Measurements from ENCODE around the gene APOB.

Gene APOB

GRCh38 chr2:20982861-20983260, 61.0 kb downstream of the APOB start:
- DNase-seq (ENCODE audit: low read depth) = no peak

GRCh38 chr2:20977520-20978180, 66.2 kb downstream of the APOB start:
- DNase-seq (ENCODE audit: low read depth) = no peak

DNA sequence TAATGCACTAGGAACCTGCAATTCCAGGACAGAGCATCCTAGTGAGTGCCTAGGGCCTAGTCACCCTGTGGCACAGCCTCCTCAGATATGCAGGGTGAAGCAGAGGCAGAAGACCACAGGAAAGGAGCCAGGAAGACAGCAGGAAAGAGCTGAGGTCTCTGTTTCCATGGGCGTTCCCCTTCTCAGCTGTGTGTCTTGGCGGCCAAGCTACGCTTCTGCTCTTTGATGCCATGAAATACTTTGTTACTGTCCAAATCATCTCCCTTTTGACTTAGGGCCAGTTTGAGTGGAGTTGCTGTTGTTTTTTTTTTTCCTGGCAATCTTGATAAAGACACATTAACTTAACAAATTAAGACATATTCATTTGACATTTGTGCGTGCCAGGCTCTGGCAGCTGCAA, 67.3 kb downstream of the APOB start:
- no peak for DNase-seq (ENCODE audit: low read depth)

DNA sequence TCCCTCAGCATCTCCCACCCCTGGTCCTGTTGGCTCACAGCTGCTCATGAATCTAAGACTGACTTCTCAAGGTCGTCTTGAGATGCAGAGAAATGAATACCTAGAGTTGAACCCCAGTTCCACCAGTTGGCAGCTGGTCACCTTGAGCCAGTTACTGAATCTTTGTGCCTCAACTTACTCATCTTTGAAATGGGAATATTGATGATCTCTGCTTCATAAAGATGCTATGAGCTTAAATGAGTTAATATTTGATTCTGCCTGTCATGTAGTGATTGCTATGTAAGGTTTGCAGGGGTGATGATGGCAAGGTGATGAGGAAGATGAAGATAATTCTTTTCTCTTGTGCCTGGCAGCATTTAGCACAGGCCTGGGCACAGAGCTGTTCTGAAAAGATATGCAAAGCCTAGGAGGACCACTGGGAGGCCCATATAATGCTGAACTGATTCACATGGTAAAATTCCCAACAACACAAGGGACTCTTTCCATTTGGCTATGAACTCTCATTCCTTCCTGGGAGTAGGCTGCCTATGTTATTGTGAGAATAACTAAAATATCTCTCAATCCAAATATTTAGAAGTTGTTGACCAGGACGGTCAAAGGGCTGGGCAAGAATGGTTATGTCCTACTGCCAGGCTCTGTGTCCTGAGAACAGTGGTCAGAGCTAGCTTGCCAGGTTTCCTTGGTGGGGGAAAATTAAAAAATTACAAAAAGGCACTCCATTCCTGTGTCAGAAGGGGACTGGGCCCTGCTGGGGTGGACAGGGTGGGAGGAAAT, 70.9 kb downstream of the APOB start:
- no peak for DNase-seq (ENCODE audit: low read depth)

DNA sequence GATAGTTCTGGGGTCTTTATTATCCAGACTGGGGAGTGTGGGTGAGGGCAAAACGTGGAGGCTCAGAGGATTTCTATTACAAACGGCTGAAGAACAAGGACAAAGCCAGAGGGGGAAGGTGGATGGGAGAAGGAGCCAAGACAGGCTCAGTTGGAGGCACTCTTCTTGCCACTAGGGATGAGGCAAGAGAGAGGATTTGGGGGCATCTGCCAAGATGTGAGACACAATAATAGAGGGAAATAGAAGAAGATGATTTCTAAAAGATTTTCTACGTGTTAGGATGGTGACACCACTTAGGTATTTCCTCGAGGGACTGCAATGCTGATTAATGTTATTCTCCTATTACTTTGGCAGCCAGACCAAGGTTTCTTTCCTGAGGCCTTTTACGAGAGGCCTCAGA, 71.8 kb downstream of the APOB start:
- DNase-seq (ENCODE audit: low read depth) = no peak

DNA sequence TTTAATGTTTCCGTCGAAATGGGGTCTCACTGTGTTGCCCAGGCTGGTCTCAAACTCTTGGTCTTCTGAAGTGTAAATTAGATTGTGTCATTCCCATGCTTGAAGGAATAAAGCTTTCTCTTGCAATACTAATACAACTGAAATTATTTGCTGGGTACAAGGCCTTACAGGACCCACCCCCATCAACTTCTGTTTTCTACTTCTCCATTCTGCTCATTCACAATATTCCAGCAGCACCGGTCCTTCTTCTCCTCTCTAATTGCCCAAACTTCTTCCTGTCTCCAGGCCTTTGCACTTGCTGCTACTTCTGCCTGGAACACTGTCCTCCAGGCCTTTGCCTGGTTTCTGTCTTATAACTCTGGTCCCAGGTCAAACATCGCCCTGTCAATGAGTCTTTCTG, 73.8 kb downstream of the APOB start:
- DNase-seq (ENCODE audit: low read depth) = no peak

GRCh38 chr2:20966061-20966595, 77.7 kb downstream of the APOB start:
- DNase-seq (ENCODE audit: low read depth) = no peak

- DNase-seq (ENCODE audit: low read depth) = no peak
Measured at GRCh38 chr2:20965221-20965620, 78.7 kb downstream of the APOB start.

- no peak for DNase-seq (ENCODE audit: low read depth)
Measured at GRCh38 chr2:20963867-20964266, 80.0 kb downstream of the APOB start.

GRCh38 chr2:20962939-20963557, 80.8 kb downstream of the APOB start:
- peak; percentile 53 for DNase-seq (ENCODE audit: low read depth)

GRCh38 chr2:20961858-20962257, 82.0 kb downstream of the APOB start:
- DNase-seq (ENCODE audit: low read depth) = no peak

DNA sequence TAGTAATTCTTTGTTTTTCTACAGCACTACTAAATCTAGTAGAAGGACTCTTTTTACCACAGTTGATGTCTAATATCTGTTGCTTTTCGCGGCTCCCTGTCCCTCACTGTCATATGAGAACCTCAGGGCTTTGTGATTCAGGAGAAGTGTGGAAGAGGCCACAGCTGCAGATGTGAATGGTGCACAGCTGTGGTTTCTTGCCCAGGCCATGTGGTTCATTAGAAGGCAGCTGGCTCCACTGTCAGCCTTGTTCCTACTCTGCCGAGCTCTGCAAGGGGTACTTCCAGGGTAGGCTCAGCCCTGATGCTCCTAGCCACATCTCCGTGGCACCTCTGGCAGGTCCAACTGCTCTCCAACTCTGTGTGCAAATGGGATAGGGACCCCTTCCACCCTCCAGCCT, 83.9 kb downstream of the APOB start:
- DNase-seq (ENCODE audit: low read depth) = no peak

DNA sequence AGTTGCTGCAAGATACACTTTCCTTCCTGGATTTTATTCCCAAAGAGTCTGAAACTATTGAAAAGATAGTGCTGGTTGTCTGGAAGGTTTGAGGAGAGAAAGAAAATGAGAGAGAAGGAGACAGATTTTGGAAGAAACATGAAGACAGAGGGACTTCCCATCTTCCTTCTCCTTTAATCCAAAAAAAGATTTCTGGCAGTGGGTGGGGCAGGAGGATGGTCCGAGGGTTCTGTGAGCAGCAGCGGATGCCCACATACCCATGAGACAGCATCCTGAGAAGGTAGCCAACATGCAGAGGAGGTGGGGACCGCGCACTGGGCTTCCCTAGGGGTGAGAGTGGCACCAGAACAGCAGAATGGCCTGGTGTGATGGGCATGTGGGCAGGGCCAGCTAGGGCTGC, 84.6 kb downstream of the APOB start:
- no peak for DNase-seq (ENCODE audit: low read depth)

- DNase-seq (ENCODE audit: low read depth) = no peak
Measured at GRCh38 chr2:20957788-20958525, 85.9 kb downstream of the APOB start.

- DNase-seq (ENCODE audit: low read depth) = no peak
Measured at GRCh38 chr2:20955277-20956026, 88.4 kb downstream of the APOB start.

DNA sequence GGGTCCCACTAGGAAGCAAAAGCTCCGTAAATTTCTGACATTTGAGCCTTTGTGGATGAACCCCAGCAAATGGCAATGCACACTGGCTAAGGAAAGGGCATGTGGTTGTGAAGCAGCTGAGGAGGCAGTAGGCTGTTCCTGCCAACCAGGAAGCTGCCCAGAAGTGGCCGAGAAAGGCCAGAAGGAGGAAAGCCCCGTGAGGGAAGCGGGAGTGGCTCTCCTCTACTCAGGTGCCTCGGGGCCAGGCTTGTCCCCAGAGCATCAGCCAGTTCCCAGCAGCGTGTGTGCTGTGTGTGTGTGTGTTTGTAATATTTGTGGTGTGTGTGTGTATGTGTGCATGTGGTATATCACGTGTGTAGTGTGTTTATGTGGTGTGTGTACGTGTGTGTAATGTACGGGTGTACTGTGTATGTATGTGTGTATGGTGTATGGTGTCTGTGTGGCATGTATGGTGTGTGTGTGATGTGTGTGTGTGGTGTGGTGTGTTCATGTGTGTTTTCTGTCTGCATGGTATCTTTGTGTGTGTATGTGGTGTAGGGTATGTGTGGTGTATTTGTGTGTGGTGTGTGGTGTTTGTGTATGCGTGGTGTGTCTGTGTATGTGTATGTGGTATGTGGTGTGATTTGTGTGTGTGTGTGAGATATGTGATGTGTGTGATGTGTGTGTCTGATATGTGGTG, 90.6 kb downstream of the APOB start:
- no peak for DNase-seq (ENCODE audit: low read depth)

Data from ELR (cell line).